Karpas-422 (cell line): ENCODE results near the gene MTA1. TPM values are rescaled to one million over a fixed set of nuclear protein-coding genes. Genes with fewer than 3 reads are reported as not detected.

Experiments
- DNase-seq: peaks from one replicate; pipeline ENCODE4 v3.0.0-alpha.2; 2015
- H2AFZ ChIP-seq: fragments of 200-600 bp; sonication (generic); 2 replicates; pipeline ENCODE4 v1.6.1; 2014; ENCODE audit warnings: antibody characterized with exemption, low read length, mixed read lengths
- H3K27ac ChIP-seq: fragments of 200-600 bp; sonication (generic); 2 replicates; pipeline ENCODE4 v1.5.1; 2014; ENCODE audit warnings: mild to moderate bottlenecking, low read length, moderate library complexity
- H3K27me3 ChIP-seq: fragments of 200-600 bp; sonication (generic); 2 replicates; pipeline ENCODE4 v1.6.1; 2014; ENCODE audit warnings: low read length, mixed read lengths
- H3K36me3 ChIP-seq: fragments of 200-600 bp; sonication (generic); 2 replicates; pipeline ENCODE4 v1.6.1; 2014; ENCODE audit warnings: low read length, mixed read lengths; ENCODE audit not compliant: insufficient read depth
- H3K4me1 ChIP-seq: fragments of 200-600 bp; sonication (generic); 2 replicates; pipeline ENCODE4 v1.6.1; 2014; ENCODE audit warnings: mild to moderate bottlenecking, low read length, mixed read lengths
- H3K4me2 ChIP-seq: fragments of 200-600 bp; sonication (generic); 2 replicates; pipeline ENCODE4 v1.6.1; 2014; ENCODE audit warnings: low read length, low read depth, mild to moderate bottlenecking; ENCODE audit not compliant: poor library complexity, severe bottlenecking
- H3K4me3 ChIP-seq: fragments of 200-600 bp; sonication (generic); 2 replicates; pipeline ENCODE4 v1.5.1; 2014; ENCODE audit warnings: mild to moderate bottlenecking, antibody characterized with exemption, low read length, mixed read lengths
- H3K79me2 ChIP-seq: fragments of 200-600 bp; sonication (generic); 2 replicates; pipeline ENCODE4 v1.6.1; 2014; ENCODE audit warnings: mild to moderate bottlenecking, low read length, mixed read lengths
- H3K9ac ChIP-seq: fragments of 200-600 bp; sonication (generic); 2 replicates; pipeline ENCODE4 v1.6.0; 2014; ENCODE audit warnings: low read length
- H3K9me2 ChIP-seq: fragments of 200-600 bp; sonication (generic), shearing (Covaris generic); replicated peaks from 2 replicates; pipeline ENCODE4 v1.6.0; 2014; ENCODE audit warnings: mild to moderate bottlenecking, low read length, moderate library complexity; ENCODE audit not compliant: insufficient read depth
- H3K9me3 ChIP-seq: fragments of 300-700, 200-600 bp; sonication (generic); 2 replicates; pipeline ENCODE4 v1.6.1; 2014; ENCODE audit warnings: low read length, mixed read lengths
- H4K20me1 ChIP-seq: fragments of 200-600 bp; sonication (generic); 2 replicates; pipeline ENCODE4 v1.6.1; 2014; ENCODE audit warnings: mild to moderate bottlenecking, antibody characterized with exemption, low read length, low read depth; ENCODE audit not compliant: insufficient read depth
- total RNA-seq: library from RNA; depleted of rRNA; stranded (reverse); fragments of >200 nt; shearing (Covaris generic); gene quantifications from 2 replicates; pipeline ENCODE4 v1.2.3, GENCODE V29; 2014; ENCODE audit warnings: low replicate concordance

Gene MTA1
- total RNA-seq, 1 experiment from 2014 or later = 94.6 TPM

DNA sequence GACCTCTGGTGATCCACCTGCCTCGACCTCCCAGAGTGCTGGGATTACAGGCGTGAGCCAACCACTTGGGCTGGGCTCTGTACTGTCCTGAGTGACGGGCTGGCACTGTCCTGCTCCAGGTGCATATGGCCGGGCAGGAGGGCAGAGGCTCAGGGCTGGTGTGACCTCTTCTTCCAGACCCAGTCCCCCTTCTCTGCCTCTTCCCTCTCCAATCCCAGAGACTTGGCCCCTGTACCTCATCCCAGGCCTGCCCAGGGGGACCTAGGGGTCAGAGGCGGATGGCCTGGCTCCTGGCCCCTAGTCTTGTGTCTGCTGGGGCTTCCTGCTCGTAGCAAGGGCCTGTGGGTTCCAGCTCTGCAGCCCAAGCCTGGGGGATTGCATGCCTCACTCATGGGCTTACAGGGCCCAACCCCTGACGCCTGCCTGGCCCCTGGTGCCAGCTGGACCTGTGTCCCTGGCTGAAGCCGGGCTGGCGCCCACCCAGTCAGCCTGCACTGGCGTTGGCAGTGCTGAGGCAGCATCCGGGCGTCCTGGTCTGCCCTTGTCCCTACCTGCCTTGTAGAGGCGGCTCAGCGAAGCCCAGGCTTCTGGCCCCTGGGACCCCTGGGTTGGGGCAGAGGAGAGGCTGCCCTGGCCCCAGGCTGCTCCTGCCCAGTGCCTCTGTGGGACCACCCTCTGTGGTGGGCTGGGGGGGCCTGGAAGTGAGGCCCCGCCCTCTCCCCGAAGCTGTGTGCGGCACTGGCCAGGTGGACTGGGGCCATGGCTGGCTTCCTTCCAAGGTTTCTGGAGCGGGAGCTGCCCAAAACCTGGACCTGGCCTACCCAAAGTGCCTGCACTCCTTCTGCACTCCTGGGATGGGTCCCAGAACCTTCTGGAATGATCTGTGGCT lies 75.7 kb downstream of the MTA1 start:
- peaks cover 20% of the 10 kb centered on the region for H4K20me1 ChIP-seq
- DNase-seq = no peak
- no peaks in the 10 kb centered on the region for H3K36me3 ChIP-seq
- H3K4me2 ChIP-seq = no peak overlapping the region
- peaks cover 8% of the 10 kb centered on the region for H3K4me1 ChIP-seq
- H3K9me3 ChIP-seq = no peaks in the 10 kb centered on the region
- no peaks in the 10 kb centered on the region for H3K9me2 ChIP-seq
- H3K4me3 ChIP-seq = no peak overlapping the region
- H2AFZ ChIP-seq = no peak overlapping the region
- no peak overlapping the region for H3K27ac ChIP-seq
- no peaks in the 10 kb centered on the region for H3K27me3 ChIP-seq
- H3K9ac ChIP-seq = no peak overlapping the region
- peaks cover 5% of the 10 kb centered on the region for H3K79me2 ChIP-seq

- Histone ChIP-seq H3K4me2 (no peak overlapping the region), H3K4me1 (peaks cover 8% of the 10 kb centered on the region)
- no peak for DNase-seq
Observed at GRCh38 chr14:105495990-105496830, 76.6 kb downstream of the MTA1 start.

DNA sequence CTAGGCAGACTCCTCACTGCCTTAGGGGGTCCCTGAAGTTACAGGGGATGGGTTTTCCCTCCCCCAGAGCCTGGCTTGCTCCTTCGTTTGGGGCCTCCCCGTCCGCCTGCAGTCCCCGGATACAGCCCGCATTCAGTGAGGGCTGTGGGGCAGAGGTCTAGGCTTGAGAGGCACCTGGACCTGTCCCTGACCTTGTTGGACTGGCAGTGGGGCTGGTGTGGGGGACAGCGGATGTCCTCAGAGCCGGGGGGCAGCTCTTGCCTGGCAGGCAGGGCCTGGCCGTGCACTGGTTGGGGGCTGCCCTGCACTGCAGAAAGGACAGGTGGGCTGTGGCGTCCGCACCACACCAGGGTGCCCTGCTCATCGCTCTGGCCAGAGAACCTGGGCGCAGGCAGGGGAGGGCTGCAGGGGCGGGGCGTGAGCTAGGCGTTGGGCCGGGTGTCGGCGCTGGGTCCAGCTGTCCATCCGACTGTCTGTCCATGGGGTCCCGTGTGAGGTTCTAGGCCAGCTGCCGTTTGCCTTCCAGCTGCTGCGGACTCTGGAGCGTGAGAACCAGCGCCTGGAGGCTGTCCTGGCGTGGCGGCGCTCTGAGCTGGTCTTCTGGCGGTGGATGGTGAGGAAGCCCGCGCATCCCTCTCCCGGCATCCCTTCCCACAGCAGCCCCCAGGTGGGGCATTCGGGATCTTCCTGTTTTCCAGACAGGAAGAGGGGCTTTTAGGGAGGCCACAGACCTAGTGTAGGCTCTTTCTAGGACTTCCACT lies 77.4 kb downstream of the MTA1 start:
- Histone ChIP-seq H3K4me2 (no peak overlapping the region), H3K4me3 (no peak overlapping the region), H3K9me2 (no peaks in the 10 kb centered on the region), H3K9ac (no peak overlapping the region), H2AFZ (no peak overlapping the region), H3K36me3 (no peaks in the 10 kb centered on the region), H3K27me3 (no peaks in the 10 kb centered on the region), H3K9me3 (no peaks in the 10 kb centered on the region), H3K27ac (no peak overlapping the region), H4K20me1 (peaks cover 21% of the 10 kb centered on the region), H3K79me2 (peaks cover 2% of the 10 kb centered on the region), H3K4me1 (peaks cover 5% of the 10 kb centered on the region)
- no peak for DNase-seq

More at GRCh38 chr14:105495990-105496830, 76.6 kb downstream of the MTA1 start:
- peaks cover 24% of the 10 kb centered on the region for H4K20me1 ChIP-seq
- no peak overlapping the region for H3K4me3 ChIP-seq
- H3K36me3 ChIP-seq = no peaks in the 10 kb centered on the region
- no peak overlapping the region for H2AFZ ChIP-seq
- H3K27me3 ChIP-seq = no peaks in the 10 kb centered on the region
- no peak overlapping the region for H3K27ac ChIP-seq
- H3K9me3 ChIP-seq = no peaks in the 10 kb centered on the region
- H3K79me2 ChIP-seq = peaks cover 5% of the 10 kb centered on the region
- no peak overlapping the region for H3K9ac ChIP-seq
- no peaks in the 10 kb centered on the region for H3K9me2 ChIP-seq

DNA sequence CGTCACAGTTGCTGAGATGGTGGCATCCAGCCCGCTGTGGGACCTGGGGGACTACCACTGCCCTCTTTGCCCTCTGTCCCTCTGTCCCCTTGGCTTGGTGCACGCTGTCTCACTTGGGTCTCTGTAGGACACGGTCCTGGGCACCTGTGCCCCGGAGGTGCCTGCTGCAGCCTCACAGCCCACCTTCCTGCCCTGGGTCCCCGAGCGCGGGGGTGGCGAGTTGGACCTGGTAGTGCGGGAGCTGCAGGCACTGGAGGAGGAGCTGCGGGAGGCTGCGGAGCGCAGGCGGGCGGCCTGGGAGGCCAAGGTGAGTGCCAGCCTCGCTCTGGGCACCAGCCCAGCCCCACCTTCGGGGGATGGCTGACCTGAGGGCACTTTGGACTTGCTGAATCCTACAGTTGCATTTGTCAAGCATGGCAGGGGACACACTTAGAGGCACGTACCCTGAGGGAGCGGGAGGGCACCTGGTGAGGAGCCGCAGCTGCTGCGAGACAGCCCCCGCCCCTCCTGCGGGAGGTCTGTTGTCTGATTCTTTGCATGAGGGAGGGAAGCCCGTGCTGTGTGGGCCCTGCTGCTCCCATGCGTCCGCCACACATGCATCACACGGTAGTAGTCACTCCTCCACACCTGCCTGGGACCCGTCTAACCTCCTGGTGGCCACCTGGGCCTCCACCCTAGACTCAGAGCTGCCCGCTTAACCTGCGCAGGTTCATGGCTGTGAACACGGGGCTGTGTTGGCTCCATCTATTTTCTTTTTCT lies 78.2 kb downstream of the MTA1 start:
- Histone ChIP-seq H3K27ac (no peak overlapping the region), H3K4me2 (no peak overlapping the region), H3K4me3 (no peak overlapping the region), H4K20me1 (peaks cover 13% of the 10 kb centered on the region), H3K36me3 (no peaks in the 10 kb centered on the region), H3K9me2 (no peaks in the 10 kb centered on the region), H3K9me3 (no peaks in the 10 kb centered on the region), H3K9ac (no peak overlapping the region), H2AFZ (no peak overlapping the region), H3K79me2 (no peaks in the 10 kb centered on the region), H3K27me3 (no peaks in the 10 kb centered on the region), H3K4me1 (no peaks in the 10 kb centered on the region)
- DNase-seq = no peak

GRCh38 chr14:105498430-105499255 lies 79.0 kb downstream of the MTA1 start:
- no peaks in the 10 kb centered on the region for H3K9me3 ChIP-seq
- H3K4me2 ChIP-seq = no peak overlapping the region
- no peaks in the 10 kb centered on the region for H3K27me3 ChIP-seq
- H3K79me2 ChIP-seq = no peaks in the 10 kb centered on the region
- peaks cover 11% of the 10 kb centered on the region; the same call in 1 of the 2 replicates for H4K20me1 ChIP-seq
- no peak overlapping the region for H3K27ac ChIP-seq
- no peak for DNase-seq
- H2AFZ ChIP-seq = no peak overlapping the region
- no peaks in the 10 kb centered on the region for H3K36me3 ChIP-seq
- H3K4me3 ChIP-seq = no peak overlapping the region
- H3K4me1 ChIP-seq = no peaks in the 10 kb centered on the region
- H3K9ac ChIP-seq = no peak overlapping the region
- H3K9me2 ChIP-seq = no peaks in the 10 kb centered on the region

DNA sequence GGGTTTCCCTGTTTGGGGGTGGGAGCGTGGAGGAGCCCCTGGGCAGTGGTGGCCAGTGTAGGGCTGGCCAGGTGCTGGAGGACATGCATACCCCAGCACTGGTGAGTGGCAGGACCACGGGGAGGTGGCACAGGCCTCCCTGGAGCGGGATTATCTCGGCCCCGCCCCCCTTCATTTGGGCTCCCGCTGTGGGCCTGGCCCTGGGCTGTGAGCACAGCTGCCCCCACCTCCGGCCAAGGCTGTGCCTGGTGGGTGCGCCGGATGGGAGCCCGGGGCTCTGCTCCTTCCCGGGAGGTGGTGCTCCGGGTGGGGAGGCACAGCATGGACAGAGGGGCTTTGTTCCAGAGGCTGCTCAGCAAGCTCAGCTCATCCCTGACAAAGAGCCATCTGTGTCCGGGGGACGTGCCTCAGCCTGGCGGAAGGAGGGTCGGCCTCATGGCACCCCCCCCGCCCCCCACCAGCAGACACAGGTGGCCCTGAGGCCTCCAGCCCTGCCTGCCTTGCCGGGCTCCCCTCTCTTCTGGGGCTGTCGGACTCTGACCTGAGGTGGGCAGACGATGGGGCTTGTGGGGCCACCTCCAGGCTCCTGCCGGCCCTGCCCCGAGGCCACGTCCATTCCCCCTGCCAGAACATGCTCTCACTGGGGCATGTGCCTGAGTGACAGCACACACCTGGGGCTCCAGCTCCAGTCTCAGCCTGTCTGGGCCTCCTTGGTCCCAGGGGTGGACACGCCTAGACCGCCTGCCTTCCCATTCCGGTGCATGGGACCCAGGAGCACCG lies 79.8 kb downstream of the MTA1 start:
- no peaks in the 10 kb centered on the region for H3K79me2 ChIP-seq
- H3K4me2 ChIP-seq = no peak overlapping the region
- H3K4me3 ChIP-seq = no peak overlapping the region
- no peak overlapping the region for H2AFZ ChIP-seq
- no peak overlapping the region for H3K9ac ChIP-seq
- no peaks in the 10 kb centered on the region for H3K9me3 ChIP-seq
- H3K36me3 ChIP-seq = no peaks in the 10 kb centered on the region
- no peaks in the 10 kb centered on the region for H3K27me3 ChIP-seq
- no peak overlapping the region for H3K27ac ChIP-seq
- H4K20me1 ChIP-seq = peaks cover 6% of the 10 kb centered on the region; the same call in 1 of the 2 replicates
- no peak for DNase-seq
- H3K4me1 ChIP-seq = no peaks in the 10 kb centered on the region
- no peaks in the 10 kb centered on the region for H3K9me2 ChIP-seq
